GM19324 (cell line): ENCODE data around the gene ZNF765.
"Not testable (repeated sequence)": the region's sequence is repeated elsewhere in the genome, so short reads cannot be mapped to it uniquely, and the experiment has no call there.

Source experiments
- ATAC-seq: cut with Tn5 transposase; IDR thresholded peaks from one replicate; pipeline ENCODE4 v1.9.1; 2021; ENCODE audit warnings: mild to moderate bottlenecking, moderate library complexity; ENCODE audit not compliant: unreplicated experiment, low FRiP score

ZNF765 gene

DNA sequence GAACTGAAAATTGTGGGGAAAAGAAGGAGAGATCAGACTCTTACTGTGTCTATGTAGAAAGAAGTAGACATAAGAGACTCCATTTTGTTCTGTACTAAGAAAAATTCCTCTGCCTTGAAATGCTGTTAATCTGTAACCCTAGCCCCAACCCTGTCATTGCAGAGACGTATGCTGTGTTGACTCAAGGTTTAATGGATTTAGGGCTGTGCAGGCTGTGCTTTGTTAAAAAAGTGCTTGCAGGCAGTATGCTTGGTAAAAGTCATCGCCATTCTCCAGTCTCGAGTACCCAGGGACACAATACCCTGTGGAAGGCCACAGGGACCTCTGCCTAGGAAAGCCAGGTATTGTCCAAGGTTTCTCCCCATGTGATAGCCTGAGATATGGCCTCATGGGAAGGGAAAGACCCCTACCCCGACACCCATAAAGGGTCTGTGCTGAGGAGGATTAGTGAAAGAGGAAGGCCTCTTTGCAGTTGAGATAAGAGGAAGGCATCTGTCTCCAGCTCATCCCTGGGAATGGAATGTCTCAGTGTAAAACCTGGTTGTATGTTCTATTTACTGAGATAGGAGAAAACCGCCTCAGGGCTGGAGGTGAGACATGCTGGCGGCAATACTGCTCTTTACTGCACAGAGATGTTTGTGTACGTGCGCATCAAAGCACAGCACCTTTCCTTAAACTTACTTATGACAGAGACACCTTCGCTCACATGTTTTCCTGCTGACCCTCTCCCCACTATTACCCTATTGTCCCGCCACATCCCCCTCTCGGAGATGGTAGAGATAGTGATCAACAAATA lies 25.8 kb downstream of the ZNF765 start:
- ATAC-seq: not testable (repeated sequence)

DNA sequence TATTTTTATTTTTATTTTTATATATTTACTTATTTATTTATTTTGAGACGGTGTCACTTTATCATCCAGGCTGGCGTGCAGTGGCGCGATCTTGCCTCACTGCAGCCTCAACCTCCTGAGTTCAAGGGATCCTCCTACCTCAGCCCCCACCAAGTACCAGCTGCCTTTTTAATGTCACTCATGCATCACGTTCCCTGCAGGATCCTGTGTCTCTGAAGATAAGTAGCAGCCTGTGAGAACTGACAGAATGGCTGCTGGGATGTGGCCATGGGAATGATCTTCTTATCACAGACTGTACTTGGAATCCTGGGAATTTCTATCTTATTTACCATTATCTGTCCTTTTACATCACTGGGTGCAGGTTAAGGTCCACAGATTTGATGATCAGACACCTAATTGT lies 27.6 kb downstream of the ZNF765 start:
- ATAC-seq: no peak

DNA sequence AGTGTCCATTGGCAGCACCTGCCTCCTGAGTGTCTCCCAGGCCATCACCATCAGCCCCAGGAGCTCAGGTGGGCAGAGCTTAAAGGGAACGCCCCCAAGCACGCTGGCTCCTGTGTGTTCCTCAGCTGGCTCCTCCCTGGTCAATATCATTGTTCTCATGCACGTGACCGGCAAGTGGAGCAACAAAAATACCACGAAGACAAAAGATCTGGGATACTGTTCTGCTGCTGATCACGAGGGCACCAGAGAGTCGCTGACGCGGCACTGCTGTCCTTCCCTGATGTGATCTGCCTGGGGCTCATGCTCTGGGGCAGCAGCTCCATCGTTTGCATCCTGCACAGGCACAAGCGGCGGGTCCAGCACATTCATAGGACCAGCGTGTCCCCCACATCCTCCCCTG lies 28.1 kb downstream of the ZNF765 start:
- ATAC-seq: not testable (repeated sequence)

DNA sequence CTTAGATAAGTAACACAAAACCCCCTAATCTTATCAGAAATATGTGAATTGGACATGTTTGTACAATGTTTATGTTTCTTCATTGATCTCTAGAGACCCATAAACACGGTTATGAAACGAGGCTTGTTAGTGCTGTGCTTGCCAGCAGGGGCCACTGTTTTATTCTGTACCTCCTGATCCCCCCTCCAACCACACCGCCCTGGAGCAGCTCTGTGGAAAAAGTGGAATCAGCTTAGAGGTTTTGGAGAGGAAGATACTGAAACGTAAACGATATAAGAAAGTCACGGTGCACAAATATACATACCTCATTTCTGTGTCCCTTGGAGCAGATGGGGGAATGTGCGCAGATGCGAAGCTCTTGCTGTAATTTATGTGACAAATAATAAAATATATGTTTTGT lies 28.7 kb downstream of the ZNF765 start:
- not testable (repeated sequence) for ATAC-seq

DNA sequence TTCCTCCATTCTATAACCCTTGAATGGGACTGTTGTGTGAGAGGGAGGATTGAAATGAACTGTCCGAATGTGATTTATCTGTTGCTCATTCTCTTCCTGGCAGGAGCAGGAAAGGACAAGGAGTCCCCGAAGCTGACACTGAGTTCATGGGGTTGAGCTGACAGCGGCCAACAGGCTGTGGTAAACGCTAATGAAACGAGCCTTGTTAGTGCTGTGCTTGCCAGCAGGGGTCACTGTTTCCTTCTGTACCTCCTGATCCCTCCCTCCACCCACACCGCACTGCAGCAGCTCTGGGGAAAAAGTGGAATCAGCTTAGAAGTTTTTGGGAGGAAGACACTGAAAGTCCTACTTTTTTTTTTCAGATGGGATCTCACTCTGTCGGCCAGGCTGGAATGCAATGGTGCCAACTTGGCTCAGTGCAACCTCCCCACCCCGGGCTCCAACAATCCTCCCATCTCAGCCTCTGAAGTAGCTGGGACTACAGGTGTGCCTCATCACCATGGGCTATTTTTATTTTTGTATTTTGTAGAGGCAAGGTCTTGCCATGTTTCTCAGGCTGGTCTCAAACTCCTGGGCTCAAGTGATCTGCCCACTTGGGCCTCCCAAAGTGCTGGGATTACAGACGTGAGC lies 30.1 kb downstream of the ZNF765 start:
- no peak for ATAC-seq

DNA sequence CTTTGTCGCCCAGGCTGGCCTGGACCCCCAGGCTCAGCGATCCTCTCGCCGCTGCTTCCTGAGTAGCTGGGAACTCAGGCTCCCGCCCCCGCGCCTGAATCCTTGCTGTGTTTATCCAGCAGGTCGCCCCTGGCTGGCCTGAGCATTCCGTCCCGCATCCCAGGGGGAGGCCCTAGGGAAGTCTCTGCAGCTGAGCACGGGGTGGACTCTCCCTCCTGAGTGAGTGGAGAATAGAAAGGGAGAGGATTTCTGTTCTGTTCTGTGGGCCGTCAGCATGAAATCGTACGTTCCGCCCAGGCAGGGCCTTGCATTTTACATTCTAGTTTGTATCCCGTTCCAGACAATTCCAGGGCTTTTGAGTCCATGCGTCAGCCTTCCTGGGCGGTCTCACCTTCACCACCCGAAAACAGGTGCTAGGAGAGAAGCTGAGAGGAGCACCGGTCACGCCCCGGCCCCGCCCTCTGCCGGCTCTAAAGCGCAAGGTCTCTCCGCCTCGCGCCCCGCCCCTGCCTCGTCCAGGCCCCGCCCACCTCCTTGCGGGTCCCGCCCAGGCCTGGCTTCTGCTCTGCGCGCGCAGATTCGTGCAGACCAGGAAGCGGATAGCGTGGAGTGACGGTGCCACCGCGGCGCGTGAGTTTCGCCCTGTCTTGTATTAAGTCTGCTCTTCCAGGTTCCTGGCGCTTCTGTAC lies 36.6 kb downstream of the ZNF765 start, which contains the start of gene ZNF761:
Gene ZNF761, plus strand, starts transcription at position 586 of the 689 bp plus-strand sequence. CDS start 15,285 bp downstream, outside the sequence.
- ATAC-seq: peak; percentile 99

DNA sequence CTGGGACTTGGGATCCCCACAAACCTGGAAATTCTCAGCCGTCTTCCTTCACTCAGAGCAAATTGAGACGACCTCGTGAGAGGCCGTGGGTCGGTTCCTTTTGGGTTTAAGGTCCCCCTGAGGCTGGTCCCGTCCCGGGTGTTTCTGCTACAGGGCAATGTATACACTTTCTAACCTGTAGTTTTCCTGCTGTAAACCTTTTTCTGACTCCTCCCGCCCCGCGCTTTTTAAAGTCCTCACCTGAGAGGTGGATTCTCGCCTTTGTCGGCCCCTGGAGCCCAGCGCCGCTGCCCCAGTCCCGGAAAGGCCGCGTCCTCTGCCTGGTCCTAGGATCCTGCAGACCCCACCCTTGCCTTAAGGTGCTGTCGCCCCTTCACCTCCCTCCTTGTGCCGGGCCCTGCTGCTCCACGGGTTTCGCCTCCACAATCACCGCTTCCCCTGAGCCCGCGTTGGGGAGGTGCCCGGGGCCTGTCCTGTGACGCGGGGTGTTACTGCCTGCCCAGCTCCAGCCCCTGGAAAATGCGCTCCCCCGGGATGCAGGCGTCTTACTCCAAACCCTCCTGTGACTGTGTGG lies 37.2 kb downstream of the ZNF765 start:
- peak; percentile 3 for ATAC-seq

DNA sequence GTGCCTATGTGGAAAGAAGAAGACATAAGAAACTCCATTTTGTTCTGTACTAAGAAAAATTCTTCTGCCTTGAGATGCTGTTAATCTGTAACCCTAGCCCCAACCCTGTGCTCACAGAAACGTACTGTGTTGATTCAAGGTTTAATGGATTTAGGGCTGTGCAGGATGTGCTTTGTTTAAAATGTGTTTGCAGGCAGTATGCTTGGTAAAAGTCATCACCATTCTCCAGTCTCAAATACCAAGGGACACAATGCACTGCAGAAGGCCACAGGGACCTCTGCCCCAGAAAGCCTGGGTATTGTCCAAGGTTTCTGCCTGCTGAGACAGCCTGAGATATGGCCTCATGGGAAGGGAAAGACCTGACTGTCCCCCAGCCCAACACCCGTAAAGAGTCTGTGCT lies 48.9 kb downstream of the ZNF765 start:
- ATAC-seq: not testable (repeated sequence)

DNA sequence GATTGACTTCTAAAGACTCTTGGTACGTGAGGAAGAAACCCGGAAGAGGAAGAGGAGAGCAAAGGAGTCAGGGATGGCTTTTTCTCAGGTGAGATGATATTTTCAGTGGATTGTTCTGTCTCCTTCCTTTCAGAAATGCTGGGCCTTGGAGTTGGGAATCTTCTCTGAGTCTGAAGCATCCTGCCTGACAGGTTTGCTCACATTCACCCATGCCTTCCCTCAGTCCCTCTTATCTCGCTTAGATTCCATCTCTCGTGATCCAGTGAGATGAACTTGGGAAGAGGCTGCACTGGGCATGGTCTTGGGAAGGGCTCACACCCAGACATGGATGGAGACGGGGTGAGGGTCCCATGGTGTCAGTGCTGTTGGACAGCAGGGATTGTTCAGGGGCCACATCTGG lies 52.2 kb downstream of the ZNF765 start:
- ATAC-seq: not testable (repeated sequence)

DNA sequence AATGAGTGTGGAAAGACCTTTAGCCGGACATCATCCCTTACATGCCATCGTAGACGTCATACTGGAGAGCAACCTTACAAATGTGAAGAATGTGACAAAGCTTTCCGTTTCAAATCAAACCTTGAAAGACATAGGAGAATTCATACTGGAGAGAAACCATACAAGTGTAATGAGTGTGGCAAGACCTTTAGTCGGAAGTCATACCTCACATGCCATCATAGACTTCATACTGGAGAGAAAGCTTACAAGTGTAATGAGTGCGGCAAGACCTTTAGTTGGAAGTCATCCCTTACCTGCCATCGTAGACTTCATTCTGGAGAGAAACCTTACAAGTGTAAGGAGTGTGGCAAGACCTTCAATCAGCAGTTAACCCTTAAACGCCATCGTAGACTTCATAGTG lies 60.9 kb downstream of the ZNF765 start:
- ATAC-seq: no peak

DNA sequence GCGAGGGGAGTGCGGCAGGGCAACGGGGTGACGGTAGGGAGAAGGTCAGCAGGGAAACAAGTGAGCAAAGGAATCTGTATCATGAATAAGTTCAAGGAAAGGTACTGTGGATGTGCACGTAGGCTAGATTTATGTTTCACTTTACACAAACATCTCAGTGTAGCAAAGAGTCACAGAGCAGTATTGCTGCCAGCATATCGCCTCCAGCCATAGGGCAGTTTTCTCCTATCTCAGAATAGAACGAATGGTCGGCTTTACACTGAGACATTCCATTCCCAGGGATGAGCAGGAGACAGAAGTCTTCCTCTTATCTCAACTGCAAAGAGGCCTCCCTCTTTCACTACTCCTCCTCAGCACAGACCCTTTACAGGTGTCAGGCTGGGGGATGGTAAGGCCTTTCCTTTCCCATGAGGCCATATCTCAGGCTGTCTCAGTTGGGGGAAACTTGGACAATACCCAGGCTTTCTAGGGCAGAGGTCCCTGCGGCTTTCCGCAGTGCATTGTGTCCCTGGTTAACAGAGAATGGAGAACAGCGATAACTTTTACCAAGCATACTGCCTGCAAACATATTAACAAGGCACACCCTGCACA lies 65.3 kb downstream of the ZNF765 start:
- ATAC-seq: not testable (repeated sequence)

DNA sequence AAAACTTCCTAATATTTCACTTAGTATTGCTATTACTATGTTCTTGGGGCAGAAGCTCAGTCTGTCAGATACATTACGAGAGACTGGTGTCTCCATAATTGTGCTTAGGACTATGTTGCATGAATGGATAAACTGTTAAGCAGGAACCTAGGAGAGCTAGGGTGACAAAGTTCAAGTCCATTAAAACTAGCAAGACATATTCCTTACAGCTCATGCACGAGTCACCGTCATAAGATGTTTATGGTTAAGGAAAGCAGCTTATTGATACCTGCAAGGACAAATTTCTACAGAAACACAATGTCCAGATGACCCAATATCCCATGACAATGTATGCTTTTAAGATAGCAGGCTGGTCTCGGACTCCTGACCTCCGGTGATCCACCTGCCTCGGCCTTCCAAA lies 66.9 kb downstream of the ZNF765 start:
- ATAC-seq: no peak

DNA sequence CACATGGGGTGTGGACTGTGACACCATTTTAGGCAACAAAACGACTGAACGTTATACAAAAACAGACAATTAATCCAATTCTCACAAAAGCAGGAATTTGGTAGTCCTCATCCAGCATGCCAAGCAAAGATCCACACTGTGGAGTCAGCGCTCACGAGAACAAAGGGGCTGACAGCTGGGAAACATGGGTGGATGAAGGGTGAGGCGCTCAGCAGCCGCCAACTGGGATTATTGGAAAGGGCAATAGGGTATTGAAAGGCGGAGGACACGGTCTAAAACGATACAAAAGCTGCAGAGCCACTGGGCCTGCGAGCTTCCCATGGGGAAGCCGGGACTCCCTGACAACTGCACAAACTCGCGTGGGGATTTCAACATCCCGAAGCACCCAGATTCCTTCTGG lies 67.9 kb downstream of the ZNF765 start:
- no peak for ATAC-seq

DNA sequence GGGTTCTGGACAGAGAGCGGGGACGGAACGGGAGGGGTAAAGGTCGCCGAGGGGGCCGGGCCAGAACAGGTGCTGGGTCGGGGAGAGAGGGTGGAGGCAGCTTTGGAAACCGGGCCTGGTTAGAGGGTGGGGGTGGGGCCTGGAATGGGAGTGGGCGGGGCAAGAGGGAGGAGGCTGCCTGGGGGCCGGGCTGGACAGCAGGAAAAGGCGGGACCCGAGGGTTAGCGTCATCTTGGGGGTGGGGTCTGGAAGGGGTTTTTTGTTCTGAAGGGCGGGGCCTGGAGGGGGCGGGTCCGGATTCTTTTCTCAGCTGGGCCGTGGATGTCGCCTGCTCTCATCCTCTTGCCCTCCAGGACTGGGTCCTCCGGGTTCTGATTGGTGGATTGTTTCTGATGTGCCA lies 68.3 kb downstream of the ZNF765 start:
- ATAC-seq: no peak

DNA sequence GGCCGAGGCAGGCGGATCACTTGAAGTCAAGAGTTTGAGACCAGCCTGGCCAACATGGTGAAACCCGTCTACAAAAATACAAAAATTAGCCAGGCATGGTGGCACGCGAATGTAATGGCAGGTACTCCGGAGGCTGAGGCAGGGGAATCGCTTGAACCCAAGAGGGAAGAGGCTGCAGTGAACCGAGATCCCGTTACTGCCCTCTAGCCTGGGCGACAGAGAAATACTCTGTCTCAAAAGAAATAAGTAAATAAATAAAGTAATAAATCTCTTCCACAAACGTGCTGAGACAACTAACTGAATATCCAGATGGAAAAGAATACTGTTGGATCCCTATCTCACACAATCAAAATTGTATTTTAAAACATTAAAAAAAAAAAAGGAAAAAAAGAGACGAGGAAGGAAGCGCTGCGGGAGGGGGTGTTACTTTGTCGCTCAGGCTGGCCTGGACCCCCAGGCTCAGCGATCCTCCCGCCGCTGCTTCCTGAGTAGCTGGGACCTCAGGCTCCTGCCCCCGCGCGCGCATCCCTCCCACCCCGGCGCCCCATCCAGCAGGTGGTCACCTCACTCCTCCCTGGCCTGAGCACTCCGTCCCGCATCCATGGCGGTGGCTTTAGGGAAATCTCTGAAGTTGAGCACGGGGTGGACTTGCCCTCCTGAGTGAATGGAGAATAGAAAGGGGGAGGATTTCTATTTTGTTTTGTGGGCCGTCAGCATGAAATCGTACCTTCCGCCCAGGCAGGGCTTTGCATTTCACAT lies 72.0 kb downstream of the ZNF765 start:
- no peak for ATAC-seq

DNA sequence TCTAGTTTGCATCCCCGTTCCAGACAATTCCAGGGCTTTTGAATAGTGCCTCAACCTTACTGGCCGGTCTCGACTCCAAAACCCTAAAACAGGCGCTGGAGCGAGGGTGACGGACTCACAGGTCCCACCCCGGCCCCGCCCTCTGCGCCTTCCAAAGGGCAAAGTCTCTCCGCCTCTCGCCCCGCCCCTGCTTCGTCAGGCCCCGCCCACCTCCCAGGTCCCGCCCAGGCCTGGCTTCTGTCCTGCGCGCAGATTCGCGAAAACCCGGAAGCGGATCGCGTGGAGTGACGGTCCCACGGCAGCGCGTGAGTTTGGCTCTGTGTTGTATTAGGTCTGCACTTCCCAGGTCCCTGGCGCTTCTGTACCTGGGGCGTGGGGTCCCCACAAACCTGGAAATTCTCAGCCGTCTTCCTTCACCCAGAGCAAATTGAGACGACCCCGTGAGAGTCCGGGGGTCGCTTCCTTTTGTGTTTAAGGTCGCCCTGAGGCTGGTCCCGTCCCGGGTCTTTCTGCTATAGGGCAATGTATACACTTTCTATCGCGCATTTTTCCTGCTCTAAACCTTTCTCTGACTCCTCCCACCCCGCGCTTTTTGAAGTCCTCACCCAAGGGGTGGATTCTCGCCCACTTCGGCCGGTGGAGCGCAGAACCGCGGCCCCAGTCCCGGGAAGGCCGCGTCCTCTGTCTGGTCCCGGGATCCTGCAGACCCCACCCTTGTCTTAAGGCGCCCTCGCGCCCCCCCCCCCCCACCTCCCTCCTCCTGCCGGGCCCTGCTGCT lies 72.7 kb downstream of the ZNF765 start, which contains the start of gene ZNF813:
Gene ZNF813, plus strand, starts transcription at position 249 of the 778 bp plus-strand sequence. CDS start 16,090 bp downstream, outside the sequence.
- ATAC-seq: no peak

DNA sequence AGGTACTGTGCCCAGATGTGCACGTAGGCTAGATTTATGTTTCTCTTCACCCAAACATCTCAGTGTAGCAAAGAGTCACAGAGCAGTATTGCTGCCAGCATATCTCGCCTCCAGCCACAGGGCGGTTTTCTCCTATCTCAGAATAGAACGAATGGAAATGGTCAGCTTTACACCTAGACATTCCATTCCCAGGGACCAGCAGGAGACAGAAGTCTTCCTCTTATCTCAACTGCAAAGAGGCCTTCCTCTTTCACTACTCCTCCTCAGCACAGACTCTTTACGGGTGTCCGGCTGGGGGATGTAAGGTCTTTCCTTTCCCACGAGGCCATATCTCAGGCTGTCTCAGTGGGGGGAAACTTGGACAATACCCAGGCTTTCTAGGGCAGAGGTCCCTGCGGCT lies 73.7 kb downstream of the ZNF765 start:
- ATAC-seq: not testable (repeated sequence)

DNA sequence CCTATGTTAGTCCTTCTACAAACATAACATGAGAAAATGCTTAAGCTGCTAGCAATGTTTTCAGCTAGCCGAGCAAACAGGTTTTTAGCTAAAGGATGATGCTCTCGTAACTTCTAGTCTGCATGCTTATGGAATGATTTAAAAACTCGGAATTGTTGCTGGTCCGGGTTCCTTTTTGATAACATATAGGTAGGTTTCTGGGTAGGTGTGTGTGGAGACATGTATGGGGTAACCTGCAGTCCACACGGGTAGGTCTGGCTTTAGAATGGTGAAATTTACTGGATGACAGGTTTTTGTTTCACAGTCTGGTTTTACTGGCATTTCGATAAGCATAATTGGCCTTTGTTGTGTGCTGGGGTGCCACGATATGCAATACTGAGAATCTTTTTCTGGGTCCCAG lies 77.0 kb downstream of the ZNF765 start:
- ATAC-seq: no peak

DNA sequence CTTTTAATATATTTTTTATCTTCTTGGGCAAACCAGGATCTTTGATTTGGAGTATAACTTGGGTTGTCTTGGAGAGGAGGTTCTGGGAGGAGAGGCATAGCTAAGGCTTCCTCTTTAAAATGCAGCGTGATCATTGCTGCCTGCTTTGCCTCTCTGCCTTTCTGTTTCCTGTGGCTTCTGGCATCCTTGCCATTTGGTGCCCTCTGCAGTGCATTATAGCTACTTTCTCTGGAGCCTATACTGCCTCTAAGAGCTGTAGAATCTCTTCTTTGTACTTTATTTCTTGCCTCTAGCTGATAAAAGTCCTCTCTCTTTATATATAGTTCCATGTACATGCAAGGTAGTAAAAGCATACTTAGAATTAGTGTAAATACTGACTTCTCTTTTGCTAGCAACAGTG lies 79.9 kb downstream of the ZNF765 start:
- not testable (repeated sequence) for ATAC-seq
